H1 (cell line): ENCODE results near the gene TMEM89. TPM values are rescaled to one million over a fixed set of nuclear protein-coding genes. Genes with fewer than 3 reads are reported as not detected.

Source experiments
- CTCF ChIA-PET: fragments of 300-600 bp; sonication (Branson Sonifier 250); formaldehyde crosslinking; loops from one replicate; lab custom pipeline; 2021; ENCODE audit not compliant: partially characterized antibody; lab: Charles Lee
- POLR2A ChIA-PET: fragments of 300-600 bp; sonication (Branson Sonifier 250); formaldehyde crosslinking; loops from one replicate; lab custom pipeline; 2021; ENCODE audit warnings: inconsistent platforms; ENCODE audit not compliant: partially characterized antibody; lab: Charles Lee
- DNase-seq, 2 experiments: peaks; one replicate each; pipeline versions ENCODE4 v3.0.0 to v3.0.0-alpha.2; 2010 to 2022; ENCODE audit warnings: low spot score in 2 of 2, low read depth in 1 of 2, mixed read lengths in 1 of 2
- FAIRE-seq: peaks from 2 replicates; lab custom pipeline; 2011; peaks lifted over from hg19 to GRCh38; lab: Jason Lieb, UNC
- H2AFZ ChIP-seq: 2 replicates; pipeline ENCODE4 v1.8.1; 2012; ENCODE audit warnings: low read length, inconsistent platforms
- H2AK5ac ChIP-seq: 2 replicates; pipeline ENCODE4 v1.6.1; 2013; ENCODE audit warnings: low read depth, low read length
- H2BK120ac ChIP-seq: replicated peaks from 2 replicates; pipeline ENCODE3; 2013; ENCODE audit warnings: low read depth, low read length, inconsistent platforms
- H2BK12ac ChIP-seq: 2 replicates; pipeline ENCODE4 v1.6.1; 2013; ENCODE audit warnings: low read depth, low read length
- H2BK15ac ChIP-seq: 2 replicates; pipeline ENCODE4 v1.6.1; 2013; ENCODE audit warnings: low read length
- H2BK20ac ChIP-seq: 2 replicates; pipeline ENCODE4 v1.6.1; 2013; ENCODE audit warnings: low read length
- H2BK5ac ChIP-seq: 2 replicates; pipeline ENCODE4 v1.6.1; 2013; ENCODE audit warnings: low read depth, low read length
- H3K14ac ChIP-seq: 2 replicates; pipeline ENCODE4 v1.6.1; 2013; ENCODE audit warnings: inconsistent platforms; ENCODE audit not compliant: insufficient read length
- H3K18ac ChIP-seq: 2 replicates; pipeline ENCODE4 v1.6.1; 2013; ENCODE audit warnings: low read length; ENCODE audit errors: extremely low read depth
- H3K23ac ChIP-seq: 2 replicates; pipeline ENCODE4 v1.6.1; 2013; ENCODE audit warnings: inconsistent platforms; ENCODE audit not compliant: insufficient read length
- H3K23me2 ChIP-seq: 2 replicates; pipeline ENCODE4 v1.6.1; 2013; ENCODE audit warnings: low read depth, low read length
- H3K27ac ChIP-seq: 2 replicates; pipeline ENCODE4 v1.6.1; 2011; ENCODE audit warnings: low read depth, low read length, inconsistent platforms
- H3K27me3 ChIP-seq, 4 experiments: replicated peaks in 1 of 4; 1 replicate in 1 of 4; 2 replicates in 3 of 4; pipeline versions ENCODE4 v1.6.1 to v1.8.1; 2011 to 2013; ENCODE audit warnings: low read length in 3 of 4, mild to moderate bottlenecking in 3 of 4, inconsistent platforms in 2 of 4, mixed read lengths in 2 of 4, moderate library complexity in 1 of 4; ENCODE audit not compliant: control insufficient read depth in 3 of 4, insufficient read depth in 3 of 4; ENCODE audit errors: extremely low read depth in 1 of 4
- H3K36me3 ChIP-seq, 4 experiments: 2 replicates each; pipeline versions ENCODE4 v1.6.1 to v1.8.1; 2011 to 2013; ENCODE audit warnings: mild to moderate bottlenecking in 4 of 4, low read length in 3 of 4, moderate library complexity in 2 of 4, control low read depth in 1 of 4, inconsistent platforms in 1 of 4; ENCODE audit not compliant: insufficient read depth in 4 of 4, control insufficient read depth in 2 of 4
- H3K4ac ChIP-seq: replicated peaks from 2 replicates; pipeline ENCODE3; 2013; ENCODE audit warnings: low read length, low read depth, mixed read lengths, inconsistent platforms; ENCODE audit not compliant: insufficient read length
- H3K4me1 ChIP-seq, 4 experiments: replicated peaks in 1 of 4; 1 replicate in 1 of 4; 2 replicates in 3 of 4; pipeline versions ENCODE4 v1.6.1 to v1.8.1; 2011 to 2013; ENCODE audit warnings: low read length in 3 of 4, inconsistent platforms in 2 of 4, mixed read lengths in 1 of 4; ENCODE audit not compliant: insufficient read depth in 4 of 4, control insufficient read depth in 3 of 4
- H3K4me2 ChIP-seq, 2 experiments: 2 replicates each; pipeline versions ENCODE4 v1.6.1 to v1.8.1; 2011 to 2013; ENCODE audit warnings: low read depth in 2 of 2, low read length in 2 of 2, control low read depth in 1 of 2, inconsistent platforms in 1 of 2, mild to moderate bottlenecking in 1 of 2; ENCODE audit not compliant: insufficient read depth in 1 of 2
- H3K4me3 ChIP-seq, 4 experiments: fragments of 200-600, 300-600 bp in 1 of 4; sonication (generic), shearing (Covaris generic), sonication (Bioruptor Twin) in 1 of 4; 2 replicates each; pipeline versions ENCODE4 v1.5.1 to v1.8.1; 2011 to 2016; ENCODE audit warnings: low read length in 4 of 4, low read depth in 3 of 4, control low read depth in 2 of 4, inconsistent platforms in 2 of 4, mild to moderate bottlenecking in 2 of 4, mixed read lengths in 1 of 4, moderate library complexity in 1 of 4; ENCODE audit not compliant: insufficient read depth in 2 of 4; ENCODE audit errors: extremely low read depth in 1 of 4
- H3K56ac ChIP-seq: replicated peaks from 2 replicates; pipeline ENCODE3; 2013; ENCODE audit warnings: low read depth, mild to moderate bottlenecking, mixed read lengths, low read length, inconsistent platforms; ENCODE audit not compliant: insufficient read length
- H3K79me1 ChIP-seq: 2 replicates; pipeline ENCODE4 v1.6.1; 2013; ENCODE audit warnings: low read depth, low read length, control low read depth
- H3K79me2 ChIP-seq, 2 experiments: 2 replicates each; pipeline versions ENCODE4 v1.6.1 to v1.8.1; 2012 to 2013; ENCODE audit warnings: low read length in 2 of 2, mild to moderate bottlenecking in 2 of 2, inconsistent platforms in 1 of 2; ENCODE audit not compliant: insufficient read depth in 2 of 2, control insufficient read depth in 1 of 2
- H3K9ac ChIP-seq, 4 experiments: replicated peaks in 1 of 4; 1 replicate in 1 of 4; 2 replicates in 3 of 4; pipeline versions ENCODE4 v1.6.1 to v1.8.1; 2011 to 2013; ENCODE audit warnings: low read depth in 3 of 4, low read length in 3 of 4, control low read depth in 2 of 4, mild to moderate bottlenecking in 2 of 4, moderate library complexity in 2 of 4, inconsistent platforms in 1 of 4; ENCODE audit errors: extremely low read depth in 1 of 4
- H3K9me3 ChIP-seq, 2 experiments: 2 replicates each; pipeline versions ENCODE4 v1.6.1 to v1.8.1; 2012 to 2013; ENCODE audit warnings: mild to moderate bottlenecking in 2 of 2, moderate library complexity in 2 of 2, control low read depth in 1 of 2, inconsistent platforms in 1 of 2, low read depth in 1 of 2, low read length in 1 of 2, mixed read lengths in 1 of 2; ENCODE audit not compliant: insufficient read depth in 2 of 2
- H4K20me1 ChIP-seq, 2 experiments: replicated peaks in 1 of 2; 2 replicates each; pipeline versions ENCODE3 to v1.8.1; 2011 to 2013; ENCODE audit warnings: inconsistent platforms in 2 of 2, low read length in 2 of 2, mild to moderate bottlenecking in 1 of 2; ENCODE audit not compliant: insufficient read depth in 2 of 2, control insufficient read depth in 1 of 2
- H4K5ac ChIP-seq: 2 replicates; pipeline ENCODE4 v1.6.1; 2013; ENCODE audit warnings: low read length, low read depth, mixed read lengths, inconsistent platforms; ENCODE audit not compliant: insufficient read length
- H4K8ac ChIP-seq: 2 replicates; pipeline ENCODE4 v1.8.0; 2013; ENCODE audit warnings: mild to moderate bottlenecking, moderate library complexity, low read length, inconsistent platforms; ENCODE audit not compliant: insufficient read depth; ENCODE audit errors: extremely low read depth
- H4K91ac ChIP-seq: replicated peaks from 2 replicates; pipeline ENCODE3; 2013; ENCODE audit warnings: low read length, mixed read lengths, inconsistent platforms; ENCODE audit not compliant: insufficient read length
- CBX5 ChIP-seq: fragments of 300-800, 300-1000 bp; sonication (generic); IDR thresholded peaks from 2 replicates; pipeline ENCODE4 v1.7.1; 2016; ENCODE audit warnings: antibody characterized with exemption, low read length, low read depth
- CREB1 ChIP-seq: IDR thresholded peaks from 2 replicates; pipeline ENCODE4 v1.6.1; 2012; ENCODE audit warnings: inconsistent platforms
- EZH2 ChIP-seq: fragments of 200-600 bp; sonication (generic); IDR thresholded peaks from 2 replicates; pipeline ENCODE4 v1.7.1; 2012; ENCODE audit warnings: low read depth, mild to moderate bottlenecking, moderate library complexity, low read length, inconsistent platforms; ENCODE audit not compliant: severe bottlenecking
- PHF8 ChIP-seq: fragments of 200-600 bp; sonication (generic); conservative IDR thresholded peaks from 2 replicates; pipeline ENCODE4 v1.7.1; 2012; ENCODE audit warnings: low read depth, mild to moderate bottlenecking, inconsistent platforms, low read length, moderate library complexity
- SAP30 ChIP-seq: fragments of 300-600 bp; sonication (generic); IDR thresholded peaks from 2 replicates; pipeline ENCODE4 v1.7.1; 2012; ENCODE audit warnings: low read length, moderate library complexity, mild to moderate bottlenecking, inconsistent platforms; ENCODE audit not compliant: insufficient read depth, insufficient replicate concordance
- SIN3A ChIP-seq, 2 experiments: IDR thresholded peaks in 1 of 2; conservative IDR thresholded peaks in 1 of 2; 2 replicates each; pipeline ENCODE4 v1.6.1; 2011 to 2012; ENCODE audit warnings: low read length in 2 of 2, improper control_type of control experiment in 1 of 2, low read depth in 1 of 2, mild to moderate bottlenecking in 1 of 2
- SP4 ChIP-seq: IDR thresholded peaks from 2 replicates; pipeline ENCODE4 v1.6.1; 2012; ENCODE audit warnings: low read length, inconsistent platforms
- SRF ChIP-seq: IDR thresholded peaks from 2 replicates; pipeline ENCODE4 v1.6.1; 2011; ENCODE audit warnings: mild to moderate bottlenecking, low read depth, low read length, moderate library complexity
- YY1 ChIP-seq: IDR thresholded peaks from 2 replicates; pipeline ENCODE4 v1.6.1; 2011; ENCODE audit warnings: low read depth, mild to moderate bottlenecking, low read length
- WGBS, 2 experiments: shearing (Covaris generic) in 1 of 2; methylation state at CpG; one replicate each; pipeline versions ENCODE4 v1.1.6 to v1.1.7; 2013 to 2015; ENCODE audit warnings: low lambda C conversion rate in 2 of 2, mixed read lengths in 2 of 2, inconsistent platforms in 1 of 2, low coverage in 1 of 2, missing lambda C conversion rate in 1 of 2; ENCODE audit not compliant: insufficient replicate concordance in 2 of 2, insufficient coverage in 1 of 2, insufficient read length in 1 of 2; ENCODE audit errors: extremely low coverage in 1 of 2, missing lambda C conversion rate in 1 of 2; 5-methylcytosine and 5-hydroxymethylcytosine counted together
- polyA plus RNA-seq, 7 experiments: library from polyadenylated mRNA; depleted of rRNA in 3 of 7; stranded (reverse) in 5 of 7; unstranded in 2 of 7; fragments of >200 nt in 5 of 7; fragments of 200-250 nt in 2 of 7; gene quantifications; 1 replicate in 5 of 7; 2 replicates in 1 of 7; 4 replicates in 1 of 7; pipeline versions ENCODE4 v1.2.1 to v1.2.3, GENCODE V29; 2011 to 2013; ENCODE audit warnings: missing spikeins in 2 of 7, mixed read lengths in 2 of 7
- total RNA-seq: library from RNA; stranded (reverse); fragmentation: NEBNext Ultra II Directional; extraction: Animal tissue kit (Norgen Biotek cat#: 25700); gene quantifications from 2 replicates; pipeline ENCODE4 v1.2.1, GENCODE V29; 2021
- TF ChIP-seq, protein P1 (sequence below): IDR thresholded peaks from 2 replicates; pipeline ENCODE4 v1.6.1; 2012; ENCODE audit warnings: low read length, inconsistent platforms
- TF ChIP-seq, protein P2 (sequence below): IDR thresholded peaks from 2 replicates; pipeline ENCODE4 v1.6.1; 2011; ENCODE audit warnings: low read length, improper control_type of control experiment

Gene TMEM89
- total and polyA plus RNA-seq, 2 of the 8 experiments (the other 6 are each of a cell fraction or from before 2014, with no cell fraction given) = not detected

DNA sequence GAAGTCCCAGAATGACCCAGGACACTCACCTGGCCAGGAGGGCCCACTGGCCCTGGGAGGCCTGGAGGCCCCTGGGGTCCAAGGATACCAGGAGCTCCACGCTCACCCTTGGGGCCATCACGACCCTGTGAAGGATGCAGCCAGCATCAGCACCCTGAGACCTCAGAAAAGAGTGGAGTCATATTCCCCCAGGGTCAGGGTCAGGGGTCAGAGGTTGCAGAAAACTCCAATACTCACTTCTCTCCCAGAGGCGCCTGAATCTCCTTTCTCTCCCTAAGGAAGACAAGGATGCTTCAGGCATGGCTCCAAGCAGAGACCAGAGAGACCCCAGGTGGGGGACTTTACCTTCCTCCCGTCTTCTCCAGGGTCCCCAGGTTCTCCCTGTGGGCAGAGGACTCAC, 44.9 kb downstream of the TMEM89 start:
- no peak overlapping the region for H2BK120ac ChIP-seq
- FAIRE-seq (no peak), DNase-seq (no peak)
- ChIA-PET POLR2A (no interaction called here), CTCF (interaction anchor here (1.6 kb wide), 1 partner anchor 17 kb away, joined by 6 read pairs; no protein-coding TSS in a partner anchor)
- no peak overlapping the region for H2BK5ac ChIP-seq
- no peaks in the 10 kb centered on the region for H3K9me3 ChIP-seq
- no peak overlapping the region for H3K27ac ChIP-seq
- H2BK20ac ChIP-seq = no peak overlapping the region
- H4K8ac ChIP-seq = no peak overlapping the region; the same call in 1 of the 2 replicates
- no peak overlapping the region for H2BK15ac ChIP-seq
- no peak overlapping the region for H4K5ac ChIP-seq
- 76% methylated on average over 4 of the region's 4 CpGs; no CpG with 5 or more reads in 1 of the 2 experiments for WGBS, 2 experiments
- H3K14ac ChIP-seq = no peak overlapping the region
- no peaks in the 10 kb centered on the region for H3K79me1 ChIP-seq
- peaks cover 2% of the 10 kb centered on the region; the same call in 1 of the 2 replicates for H3K23me2 ChIP-seq
- H3K9ac ChIP-seq = no peak overlapping the region
- no peak overlapping the region for H3K56ac ChIP-seq
- no peak overlapping the region for H4K91ac ChIP-seq
- no peak overlapping the region for H2AK5ac ChIP-seq
- H3K27me3 ChIP-seq = no peaks in the 10 kb centered on the region; a peak in 1 of 7 replicates
- H2BK12ac ChIP-seq = no peak overlapping the region
- peaks cover 0 to 5% (median 1%) of the 10 kb centered on the region in 4 experiments; a peak in 2 of 8 replicates for H3K36me3 ChIP-seq
- H3K4me1 ChIP-seq = no peaks in the 10 kb centered on the region
- H3K4me2 ChIP-seq = no peak overlapping the region
- peaks cover 0 to 4% of the 10 kb centered on the region in 2 experiments for H4K20me1 ChIP-seq
- no peaks in the 10 kb centered on the region for H3K79me2 ChIP-seq
- H3K4ac ChIP-seq = no peak overlapping the region
- H3K4me3 ChIP-seq = no peak overlapping the region
- H3K18ac ChIP-seq = no peak overlapping the region
- H3K23ac ChIP-seq = no peak overlapping the region
- no peak overlapping the region for H2AFZ ChIP-seq
- TF ChIP-seq SRF (no peak), SP4 (no peak), SAP30 (no peak), SIN3A (conservative IDR thresholded peaks at IDR 0.05 in 1 of 2, IDR thresholded peaks at IDR 0.05 in 1 of 2; ENCODE audit: low read depth in 1 of 2, low read length in 2 of 2) (no peak), YY1 (no peak), CREB1 (no peak), PHF8 (no peak), CBX5 (no peak), EZH2 (no peak)
- TF ChIP-seq, protein P1, sequence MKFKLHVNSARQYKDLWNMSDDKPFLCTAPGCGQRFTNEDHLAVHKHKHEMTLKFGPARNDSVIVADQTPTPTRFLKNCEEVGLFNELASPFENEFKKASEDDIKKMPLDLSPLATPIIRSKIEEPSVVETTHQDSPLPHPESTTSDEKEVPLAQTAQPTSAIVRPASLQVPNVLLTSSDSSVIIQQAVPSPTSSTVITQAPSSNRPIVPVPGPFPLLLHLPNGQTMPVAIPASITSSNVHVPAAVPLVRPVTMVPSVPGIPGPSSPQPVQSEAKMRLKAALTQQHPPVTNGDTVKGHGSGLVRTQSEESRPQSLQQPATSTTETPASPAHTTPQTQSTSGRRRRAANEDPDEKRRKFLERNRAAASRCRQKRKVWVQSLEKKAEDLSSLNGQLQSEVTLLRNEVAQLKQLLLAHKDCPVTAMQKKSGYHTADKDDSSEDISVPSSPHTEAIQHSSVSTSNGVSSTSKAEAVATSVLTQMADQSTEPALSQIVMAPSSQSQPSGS = no peak
- TF ChIP-seq, protein P2, sequence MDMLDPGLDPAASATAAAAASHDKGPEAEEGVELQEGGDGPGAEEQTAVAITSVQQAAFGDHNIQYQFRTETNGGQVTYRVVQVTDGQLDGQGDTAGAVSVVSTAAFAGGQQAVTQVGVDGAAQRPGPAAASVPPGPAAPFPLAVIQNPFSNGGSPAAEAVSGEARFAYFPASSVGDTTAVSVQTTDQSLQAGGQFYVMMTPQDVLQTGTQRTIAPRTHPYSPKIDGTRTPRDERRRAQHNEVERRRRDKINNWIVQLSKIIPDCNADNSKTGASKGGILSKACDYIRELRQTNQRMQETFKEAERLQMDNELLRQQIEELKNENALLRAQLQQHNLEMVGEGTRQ = no peak
